Natural killer cell treated with Interleukin-12 subunit alpha and Interleukin-12 subunit beta and Interleukin-15 and Interleukin-18, amount 100 ng/mL, for 72 hours (primary cell): ENCODE results near the gene NDUFAF8. TPM values are rescaled to one million over a fixed set of nuclear protein-coding genes. Genes with fewer than 3 reads are reported as not detected.

Source experiments
- ATAC-seq, 2 donors: fragments of 150-1000 bp; cut with Tn5 transposase in 1 of 2; sonication (Bioruptor Pico), chemical (Tn5 transposase) in 1 of 2; 2 replicates each; pipeline ENCODE4 v1.10.0; 2021
- DNase-seq: peaks from one replicate; pipeline ENCODE4 v3.0.0; 2022; ENCODE audit warnings: low spot score
- H3K27ac Mint-ChIP-seq, 2 donors: 1 replicate in 1 of 2; 2 replicates in 1 of 2; pipeline ENCODE4 v1.8.0; 2022; ENCODE audit warnings: mixed read lengths in 2 of 2, mild to moderate bottlenecking in 1 of 2, moderate library complexity in 1 of 2
- H3K27me3 Mint-ChIP-seq, 2 donors: 1 replicate in 1 of 2; 2 replicates in 1 of 2; pipeline ENCODE4 v1.8.0; 2022; ENCODE audit warnings: mixed read lengths in 2 of 2
- H3K36me3 Mint-ChIP-seq: one replicate; pipeline ENCODE4 v1.8.0; 2022; ENCODE audit warnings: mixed read lengths
- H3K4me1 Mint-ChIP-seq, 2 donors: 1 replicate in 1 of 2; 2 replicates in 1 of 2; pipeline ENCODE4 v1.8.0; 2022; ENCODE audit warnings: low read depth in 2 of 2, mixed read lengths in 2 of 2, mild to moderate bottlenecking in 1 of 2
- H3K4me3 Mint-ChIP-seq: one replicate; pipeline ENCODE4 v1.8.0; 2022; ENCODE audit warnings: mixed read lengths
- H3K9me3 Mint-ChIP-seq: 2 replicates; pipeline ENCODE4 v1.8.0; 2022; ENCODE audit warnings: mixed read lengths
- total RNA-seq, 2 donors: library from RNA; stranded (reverse); gene quantifications; one replicate each; pipeline ENCODE4 v1.2.3, GENCODE V29; 2022

The NDUFAF8 gene
- total RNA-seq, 2 donors from 2014 or later = 58.1 to 107 TPM

DNA sequence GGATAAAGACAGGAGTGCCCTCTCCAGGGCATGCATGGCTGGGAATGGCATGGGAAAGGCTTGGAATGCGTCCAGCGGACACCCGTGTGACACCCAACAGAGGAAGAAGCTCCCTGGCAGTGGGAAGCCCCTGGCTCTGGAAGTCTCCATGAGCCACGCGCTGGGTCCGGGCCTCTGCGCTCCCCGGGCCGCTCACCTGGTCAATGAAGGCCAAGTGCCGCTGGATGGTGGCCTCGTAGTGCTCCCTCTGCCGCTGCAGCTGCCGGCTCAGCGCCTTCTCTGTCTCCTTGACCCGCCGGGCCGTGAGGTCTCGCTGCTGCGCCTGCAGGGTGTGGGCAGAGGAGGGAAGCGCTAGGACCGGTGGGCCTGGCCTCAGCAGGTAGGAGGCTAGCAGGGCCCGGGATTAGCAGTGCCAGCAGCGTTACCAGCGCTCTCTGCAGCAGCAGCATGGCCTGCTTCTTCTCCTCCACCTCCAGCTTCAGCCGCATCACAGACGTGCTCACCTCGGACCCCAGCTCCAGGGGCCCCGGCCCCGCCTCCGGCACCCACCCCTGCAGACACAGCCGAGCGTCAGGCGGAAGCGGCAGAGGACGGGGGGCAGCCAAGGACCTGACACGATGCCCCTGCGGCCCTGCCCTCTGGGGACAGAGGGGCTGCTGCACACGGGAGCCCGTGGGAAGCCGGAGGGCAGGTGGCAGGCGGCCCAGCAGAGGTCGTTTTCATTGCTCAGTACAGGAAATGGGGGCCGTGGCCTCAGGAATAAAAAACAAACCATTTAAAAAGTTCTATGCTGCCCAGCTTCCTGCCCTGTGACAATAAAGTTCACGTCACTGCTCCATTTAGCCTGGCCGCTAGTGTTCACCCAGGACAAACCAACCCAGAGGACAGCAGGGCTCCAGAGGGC, 42.4 kb upstream of the NDUFAF8 start:
- ATAC-seq (no peak), DNase-seq (no peak)
- Mint-ChIP-seq H3K36me3 (no peaks in the 10 kb centered on the region), H3K4me1 (no peaks in the 10 kb centered on the region), H3K27me3 (no peaks in the 10 kb centered on the region), H3K4me3 (no peak overlapping the region), H3K27ac (no peak overlapping the region), H3K9me3 (no peaks in the 10 kb centered on the region)

GRCh38 chr17:81197409-81197795, 41.7 kb upstream of the NDUFAF8 start:
- no peak overlapping the region for H3K27ac Mint-ChIP-seq
- no peak overlapping the region for H3K4me3 Mint-ChIP-seq
- no peaks in the 10 kb centered on the region for H3K27me3 Mint-ChIP-seq
- no peak for DNase-seq
- no peak for ATAC-seq
- H3K9me3 Mint-ChIP-seq = no peaks in the 10 kb centered on the region
- H3K36me3 Mint-ChIP-seq = no peaks in the 10 kb centered on the region
- no peaks in the 10 kb centered on the region for H3K4me1 Mint-ChIP-seq

GRCh38 chr17:81197831-81198490, 41.2 kb upstream of the NDUFAF8 start:
- no peak overlapping the region for H3K4me3 Mint-ChIP-seq
- no peaks in the 10 kb centered on the region for H3K9me3 Mint-ChIP-seq
- no peaks in the 10 kb centered on the region for H3K4me1 Mint-ChIP-seq
- no peaks in the 10 kb centered on the region for H3K36me3 Mint-ChIP-seq
- ATAC-seq (no peak), DNase-seq (no peak)
- no peaks in the 10 kb centered on the region for H3K27me3 Mint-ChIP-seq
- H3K27ac Mint-ChIP-seq = no peak overlapping the region

GRCh38 chr17:81198826-81199481, 40.2 kb upstream of the NDUFAF8 start:
- no peak overlapping the region for H3K4me3 Mint-ChIP-seq
- DNase-seq = no peak
- no peaks in the 10 kb centered on the region for H3K4me1 Mint-ChIP-seq
- H3K27ac Mint-ChIP-seq = no peak overlapping the region
- no peaks in the 10 kb centered on the region for H3K36me3 Mint-ChIP-seq
- H3K27me3 Mint-ChIP-seq = no peaks in the 10 kb centered on the region
- H3K9me3 Mint-ChIP-seq = no peaks in the 10 kb centered on the region
- ATAC-seq = no peak

DNA sequence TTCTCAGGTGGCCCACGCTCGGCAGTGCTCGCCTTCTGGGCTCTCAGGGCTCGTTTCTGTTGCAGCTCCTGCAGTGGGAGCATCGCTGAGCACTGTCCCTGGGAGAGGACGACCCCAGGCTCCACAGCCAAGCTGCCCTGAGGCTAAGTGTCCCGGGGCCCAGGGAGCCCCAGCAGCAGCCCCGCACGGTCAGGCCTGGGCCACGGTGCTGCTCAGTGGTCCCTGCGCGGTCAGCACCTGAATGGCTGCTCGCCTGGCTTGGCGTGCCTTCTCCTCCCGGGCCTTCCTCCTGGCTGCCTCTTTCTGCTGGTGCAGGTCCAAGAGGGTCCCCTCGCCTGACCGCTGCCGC, 39.7 kb upstream of the NDUFAF8 start:
- H3K4me3 Mint-ChIP-seq = no peak overlapping the region
- no peaks in the 10 kb centered on the region for H3K9me3 Mint-ChIP-seq
- H3K27me3 Mint-ChIP-seq = no peaks in the 10 kb centered on the region
- DNase-seq (no peak), ATAC-seq (no peak)
- H3K27ac Mint-ChIP-seq = no peak overlapping the region
- no peaks in the 10 kb centered on the region for H3K36me3 Mint-ChIP-seq
- H3K4me1 Mint-ChIP-seq = no peaks in the 10 kb centered on the region

GRCh38 chr17:81200201-81200600, 38.9 kb upstream of the NDUFAF8 start:
- H3K9me3 Mint-ChIP-seq = no peaks in the 10 kb centered on the region
- H3K4me1 Mint-ChIP-seq = no peaks in the 10 kb centered on the region
- ATAC-seq (no peak), DNase-seq (no peak)
- no peak overlapping the region for H3K4me3 Mint-ChIP-seq
- no peak overlapping the region for H3K27ac Mint-ChIP-seq
- no peaks in the 10 kb centered on the region for H3K27me3 Mint-ChIP-seq
- H3K36me3 Mint-ChIP-seq = no peaks in the 10 kb centered on the region

DNA sequence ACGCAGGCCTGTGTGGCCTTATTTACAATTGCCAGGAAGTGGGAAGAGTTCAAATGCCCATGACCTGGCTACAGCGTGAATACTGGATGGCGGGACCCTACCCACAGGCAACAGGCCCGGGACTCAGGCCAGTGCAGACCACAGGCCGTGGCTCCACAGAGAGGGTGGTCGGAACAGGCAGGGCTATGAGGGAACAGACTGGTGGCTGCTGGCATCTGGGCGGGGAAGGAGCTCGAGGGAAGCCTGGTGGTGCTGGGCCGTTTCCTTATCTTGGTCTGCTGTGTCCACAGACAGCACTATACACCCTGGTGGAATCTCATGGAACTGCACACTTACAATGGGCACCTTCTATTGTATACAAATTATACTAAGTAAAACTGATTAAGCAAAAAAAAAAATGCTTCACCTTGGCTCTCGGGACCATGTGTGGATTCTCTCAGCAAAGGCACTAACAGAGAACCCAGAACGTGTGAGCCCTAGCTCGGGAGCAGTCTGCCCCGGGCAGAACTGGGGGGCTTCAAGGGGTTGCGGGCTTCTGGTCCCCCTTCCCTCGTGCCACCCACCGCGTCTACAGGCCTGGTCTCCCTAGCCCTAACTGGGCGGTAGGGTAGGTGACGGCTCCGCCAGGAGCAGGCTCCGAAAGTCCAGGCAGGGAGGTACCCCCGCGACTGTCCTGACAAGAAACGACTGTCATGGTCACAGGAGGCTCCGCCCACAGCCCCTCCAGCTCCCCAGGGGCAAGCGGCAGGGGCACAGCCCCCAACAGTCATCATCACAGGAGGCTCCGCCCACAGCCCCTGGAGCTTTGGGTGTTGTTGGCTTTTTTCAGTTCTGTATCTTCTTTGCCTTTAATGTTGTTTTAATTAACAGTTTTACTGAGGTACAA, 38.2 kb upstream of the NDUFAF8 start:
- peak in 1 of 2 donors; percentile 43 for ATAC-seq
- Mint-ChIP-seq H3K9me3 (no peaks in the 10 kb centered on the region), H3K4me3 (no peak overlapping the region), H3K27me3 (no peaks in the 10 kb centered on the region), H3K36me3 (no peaks in the 10 kb centered on the region), H3K4me1 (no peaks in the 10 kb centered on the region), H3K27ac (no peak overlapping the region)
- DNase-seq = no peak

DNA sequence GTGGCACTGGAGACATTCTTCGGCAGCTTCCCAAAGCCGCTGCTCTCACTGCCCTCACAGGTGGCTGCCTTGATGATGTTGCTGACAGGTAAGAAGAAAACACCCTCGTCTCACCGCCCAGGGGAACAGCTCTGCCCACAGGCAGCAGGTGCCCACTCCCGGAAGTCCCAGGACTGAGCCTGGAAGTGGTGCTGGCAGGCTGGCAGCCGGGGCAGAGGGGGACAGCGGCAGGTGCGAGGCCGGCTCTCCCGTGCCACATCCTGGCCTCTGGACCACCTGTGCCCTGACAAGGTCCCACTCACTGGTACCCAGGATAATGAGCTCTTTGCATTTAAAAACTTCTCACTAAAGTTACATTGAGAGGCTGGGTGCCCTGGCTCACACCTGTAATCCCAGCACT, 36.8 kb upstream of the NDUFAF8 start:
- Mint-ChIP-seq H3K36me3 (no peaks in the 10 kb centered on the region), H3K27me3 (no peaks in the 10 kb centered on the region), H3K9me3 (no peaks in the 10 kb centered on the region), H3K4me1 (no peaks in the 10 kb centered on the region), H3K4me3 (no peak overlapping the region), H3K27ac (no peak overlapping the region)
- ATAC-seq = no peak
- DNase-seq = no peak

DNA sequence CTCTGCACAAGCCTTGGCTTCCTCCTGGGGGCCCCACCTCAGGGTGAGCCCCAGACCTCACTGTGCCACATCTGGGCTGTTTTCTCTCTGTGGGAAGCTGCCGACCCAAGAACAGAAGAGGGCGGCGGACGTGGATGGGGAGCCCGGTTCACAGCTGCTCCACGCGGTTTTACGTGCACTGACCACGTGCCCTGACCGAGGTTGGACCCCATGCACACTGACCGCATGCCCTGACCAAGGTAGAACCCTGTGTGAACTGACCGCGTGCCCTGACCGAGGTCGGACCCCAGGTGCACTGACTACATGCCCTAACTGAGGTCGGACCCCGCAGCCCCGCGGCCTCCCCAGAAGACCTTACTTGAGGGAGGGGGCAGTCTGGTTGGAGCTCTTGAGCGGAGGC, 36.0 kb upstream of the NDUFAF8 start:
- no peak overlapping the region for H3K4me3 Mint-ChIP-seq
- no peaks in the 10 kb centered on the region for H3K36me3 Mint-ChIP-seq
- DNase-seq = no peak
- H3K27me3 Mint-ChIP-seq = no peaks in the 10 kb centered on the region
- peaks cover 0 to 5% of the 10 kb centered on the region in 2 donors for H3K4me1 Mint-ChIP-seq
- ATAC-seq = no peak
- H3K9me3 Mint-ChIP-seq = no peaks in the 10 kb centered on the region
- no peak overlapping the region for H3K27ac Mint-ChIP-seq

DNA sequence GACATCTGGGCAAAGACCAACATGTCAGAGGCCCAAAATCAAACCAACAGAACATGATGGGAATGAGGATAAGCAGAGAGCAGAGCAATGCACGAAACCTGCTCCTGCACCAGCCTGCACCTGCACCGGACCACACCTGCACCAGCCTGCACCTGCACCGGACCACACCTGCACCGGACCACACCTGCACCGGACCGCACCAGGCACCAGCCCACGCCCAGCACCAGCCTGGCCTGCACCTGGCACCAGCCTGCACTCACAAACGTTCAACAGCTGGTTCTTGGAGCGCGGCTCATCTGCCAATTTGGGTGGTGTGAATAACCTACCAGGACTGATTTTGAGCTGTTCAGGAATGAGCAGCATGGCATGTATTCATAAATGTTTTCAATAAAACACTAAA, 34.5 kb upstream of the NDUFAF8 start:
- Mint-ChIP-seq H3K36me3 (no peaks in the 10 kb centered on the region), H3K4me3 (no peak overlapping the region), H3K4me1 (peaks cover 0 to 5% of the 10 kb centered on the region in 2 donors), H3K27ac (no peak overlapping the region), H3K9me3 (no peaks in the 10 kb centered on the region), H3K27me3 (no peaks in the 10 kb centered on the region)
- ATAC-seq (no peak), DNase-seq (no peak)

DNA sequence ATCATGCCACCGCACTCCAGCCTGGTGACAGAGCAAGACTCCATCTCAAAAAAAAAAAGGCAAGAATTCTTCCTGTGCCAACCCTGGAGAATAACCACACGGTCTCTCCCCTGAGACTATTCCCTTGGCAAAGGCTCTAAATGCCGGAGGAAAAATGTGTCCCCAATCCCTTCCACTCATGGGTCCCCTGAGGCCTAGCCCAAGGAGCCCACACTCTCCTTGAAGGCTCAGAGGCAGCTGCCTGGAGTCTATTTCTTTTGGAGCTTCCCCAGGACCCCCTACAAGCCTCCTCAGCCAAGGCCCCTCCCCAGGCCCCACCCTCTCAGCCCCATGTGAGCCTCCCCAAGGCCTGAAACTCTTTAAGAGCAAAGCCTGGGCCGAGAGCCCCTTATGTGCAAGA, 33.0 kb upstream of the NDUFAF8 start:
- no peak for ATAC-seq
- Mint-ChIP-seq H3K9me3 (no peaks in the 10 kb centered on the region), H3K4me3 (no peak overlapping the region), H3K27ac (no peak overlapping the region), H3K27me3 (no peaks in the 10 kb centered on the region), H3K4me1 (peaks cover 0 to 5% of the 10 kb centered on the region in 2 donors), H3K36me3 (no peaks in the 10 kb centered on the region)
- DNase-seq = no peak

- ATAC-seq (peak in 1 of 2 donors; percentile 26), DNase-seq (no peak)
- Mint-ChIP-seq H3K9me3 (no peaks in the 10 kb centered on the region), H3K27me3 (no peaks in the 10 kb centered on the region), H3K36me3 (no peaks in the 10 kb centered on the region), H3K4me1 (peaks cover 0 to 5% of the 10 kb centered on the region in 2 donors), H3K27ac (no peak overlapping the region), H3K4me3 (no peak overlapping the region)
These were observed 32.5 kb upstream of the NDUFAF8 start for GRCh38 chr17:81206657-81207056.
